22Rv1 (cell line): Measurements from ENCODE around the gene GSTP1.
"Not testable (repeated sequence)": the region's sequence is repeated elsewhere in the genome, so short reads cannot be mapped to it uniquely, and the experiment has no call there.

Experiments used
- H3K27ac ChIP-seq: fragments of 450-650 bp; 2 replicates; pipeline ENCODE4 v1.5.1; 2017
- ZFX ChIP-seq: fragments of 450-650 bp; IDR thresholded peaks from 2 replicates; pipeline ENCODE4 v1.6.1; 2017; ENCODE audit warnings: antibody characterized with exemption, borderline replicate concordance
- TF ChIP-seq, protein P1 (sequence below): fragments of 450-650 bp; IDR thresholded peaks from 2 replicates; pipeline ENCODE4 v1.5.1; 2017; ENCODE audit warnings: mild to moderate bottlenecking

Gene GSTP1

DNA sequence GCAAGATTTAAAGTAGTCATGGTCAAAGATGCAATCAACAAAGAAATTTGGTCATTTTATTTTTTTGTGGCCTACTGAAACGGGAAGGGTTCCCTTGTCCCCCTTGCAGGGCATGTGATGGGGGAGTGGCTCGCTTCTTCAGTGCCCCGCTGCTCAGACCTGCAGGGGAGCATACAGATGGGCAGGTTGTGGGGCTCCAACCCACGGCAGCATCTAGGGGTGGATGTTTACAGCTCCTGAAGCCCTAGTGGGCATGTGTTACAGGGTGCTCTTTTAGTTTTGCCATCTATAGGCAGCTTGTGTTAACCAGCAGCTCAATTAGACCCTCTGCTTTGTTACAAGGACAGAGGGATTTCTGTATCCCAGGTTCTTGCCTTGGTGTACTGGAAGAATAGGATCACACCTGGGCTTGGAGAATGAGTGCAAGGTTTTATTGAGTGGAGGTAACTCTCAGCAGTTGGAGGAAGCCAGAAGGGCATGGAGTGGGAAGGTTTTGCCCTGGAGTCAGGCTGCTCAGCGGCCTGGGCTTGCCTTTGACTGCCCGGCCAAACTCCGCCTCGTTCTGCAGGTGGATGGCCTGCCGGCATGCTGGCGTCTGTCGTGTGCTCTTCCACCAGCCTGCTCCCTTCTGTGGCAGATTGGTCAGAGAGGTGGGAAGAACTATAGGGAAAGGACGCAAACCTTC, 9.4 kb downstream of the GSTP1 start:
- no peak for TF ChIP-seq ZFX
- TF ChIP-seq, protein P1, sequence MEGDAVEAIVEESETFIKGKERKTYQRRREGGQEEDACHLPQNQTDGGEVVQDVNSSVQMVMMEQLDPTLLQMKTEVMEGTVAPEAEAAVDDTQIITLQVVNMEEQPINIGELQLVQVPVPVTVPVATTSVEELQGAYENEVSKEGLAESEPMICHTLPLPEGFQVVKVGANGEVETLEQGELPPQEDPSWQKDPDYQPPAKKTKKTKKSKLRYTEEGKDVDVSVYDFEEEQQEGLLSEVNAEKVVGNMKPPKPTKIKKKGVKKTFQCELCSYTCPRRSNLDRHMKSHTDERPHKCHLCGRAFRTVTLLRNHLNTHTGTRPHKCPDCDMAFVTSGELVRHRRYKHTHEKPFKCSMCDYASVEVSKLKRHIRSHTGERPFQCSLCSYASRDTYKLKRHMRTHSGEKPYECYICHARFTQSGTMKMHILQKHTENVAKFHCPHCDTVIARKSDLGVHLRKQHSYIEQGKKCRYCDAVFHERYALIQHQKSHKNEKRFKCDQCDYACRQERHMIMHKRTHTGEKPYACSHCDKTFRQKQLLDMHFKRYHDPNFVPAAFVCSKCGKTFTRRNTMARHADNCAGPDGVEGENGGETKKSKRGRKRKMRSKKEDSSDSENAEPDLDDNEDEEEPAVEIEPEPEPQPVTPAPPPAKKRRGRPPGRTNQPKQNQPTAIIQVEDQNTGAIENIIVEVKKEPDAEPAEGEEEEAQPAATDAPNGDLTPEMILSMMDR = no peak

DNA sequence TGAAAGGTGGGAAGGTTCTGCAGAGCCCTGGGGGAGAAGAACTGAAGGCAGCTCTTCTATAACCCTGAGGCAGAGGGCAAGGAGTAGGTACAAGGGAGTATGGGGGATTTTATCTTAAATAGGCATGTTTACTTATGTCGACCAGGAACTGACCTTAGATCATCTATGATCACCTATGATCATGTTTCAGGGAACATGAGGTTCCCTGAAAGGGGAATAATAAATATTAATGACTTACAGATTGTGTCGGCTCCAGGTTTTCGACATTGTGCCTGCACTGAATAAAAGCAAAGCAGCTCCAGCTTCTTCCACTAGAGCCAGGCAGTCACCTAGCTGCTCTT, 9.9 kb downstream of the GSTP1 start:
- TF ChIP-seq ZFX = no peak
- TF ChIP-seq, protein P1 = no peak
- H3K27ac ChIP-seq = no peak overlapping the region

More for the DNA sequence above, 9.4 kb downstream of the GSTP1 start:
- no peak overlapping the region for H3K27ac ChIP-seq

DNA sequence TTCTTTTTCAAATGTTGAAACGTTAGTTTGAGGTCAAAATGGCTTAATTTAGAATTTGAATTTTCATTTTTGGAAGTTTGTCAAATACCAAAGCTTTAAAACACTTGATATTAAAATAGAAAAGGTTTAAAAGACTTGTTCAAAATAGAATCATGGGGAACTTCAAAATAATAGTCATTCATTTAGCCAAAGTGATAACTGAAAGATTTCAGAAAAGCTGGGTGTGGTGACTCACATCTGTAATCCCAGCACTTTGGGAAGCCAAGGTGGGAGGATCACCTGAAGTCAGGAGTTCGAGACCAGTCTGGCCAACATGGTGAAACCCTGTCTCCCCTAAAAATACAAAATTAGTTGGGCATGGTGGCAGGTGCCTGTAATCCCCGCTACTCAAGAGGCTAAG, 10.9 kb downstream of the GSTP1 start:
- H3K27ac ChIP-seq = no peak overlapping the region
- TF ChIP-seq ZFX = no peak
- TF ChIP-seq, protein P1 = no peak

DNA sequence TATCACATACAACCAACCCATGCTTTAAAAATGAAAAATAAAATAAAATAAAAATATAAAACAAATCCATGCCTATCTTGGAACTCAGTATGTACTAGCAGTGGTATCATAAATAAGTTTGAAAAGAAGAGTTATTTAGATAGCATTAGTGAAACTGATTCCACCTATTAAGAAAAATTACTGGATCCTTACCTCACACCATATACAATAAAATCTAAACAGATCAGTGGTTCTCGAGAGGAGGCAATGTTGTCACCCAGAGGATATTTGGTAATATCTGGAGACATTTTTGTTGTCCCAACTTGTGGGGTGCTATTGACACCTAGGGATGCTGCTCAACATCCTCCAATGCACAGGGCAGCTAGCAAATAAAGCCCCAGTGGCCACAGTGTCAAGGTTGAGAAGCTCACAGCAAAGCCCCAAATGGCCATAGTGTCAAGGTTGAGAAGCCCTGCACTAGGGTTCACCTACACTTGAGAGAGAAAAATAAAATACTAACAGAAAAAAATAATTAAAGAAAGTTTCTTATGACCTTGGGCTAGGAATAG, 13.2 kb downstream of the GSTP1 start:
- H3K27ac ChIP-seq = no peak overlapping the region
- TF ChIP-seq, protein P1 = no peak
- no peak for TF ChIP-seq ZFX

DNA sequence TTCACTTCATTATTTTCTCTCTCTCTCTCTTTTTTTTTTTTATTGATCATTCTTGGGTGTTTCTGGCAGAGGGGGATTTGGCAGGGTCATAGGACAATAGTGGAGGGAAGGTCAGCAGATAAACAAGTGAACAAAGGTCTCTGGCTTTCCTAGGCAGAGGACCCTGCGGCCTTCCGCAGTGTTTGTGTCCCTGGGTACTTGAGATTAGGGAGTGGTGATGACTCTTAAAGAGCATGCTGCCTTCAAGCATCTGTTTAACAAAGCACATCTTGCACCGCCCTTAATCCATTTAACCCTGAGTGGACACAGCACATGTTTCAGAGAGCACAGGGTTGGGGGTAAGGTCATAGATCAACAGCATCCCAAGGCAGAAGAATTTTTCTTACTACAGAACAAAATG, 13.8 kb downstream of the GSTP1 start:
- not testable (repeated sequence) for H3K27ac ChIP-seq

DNA sequence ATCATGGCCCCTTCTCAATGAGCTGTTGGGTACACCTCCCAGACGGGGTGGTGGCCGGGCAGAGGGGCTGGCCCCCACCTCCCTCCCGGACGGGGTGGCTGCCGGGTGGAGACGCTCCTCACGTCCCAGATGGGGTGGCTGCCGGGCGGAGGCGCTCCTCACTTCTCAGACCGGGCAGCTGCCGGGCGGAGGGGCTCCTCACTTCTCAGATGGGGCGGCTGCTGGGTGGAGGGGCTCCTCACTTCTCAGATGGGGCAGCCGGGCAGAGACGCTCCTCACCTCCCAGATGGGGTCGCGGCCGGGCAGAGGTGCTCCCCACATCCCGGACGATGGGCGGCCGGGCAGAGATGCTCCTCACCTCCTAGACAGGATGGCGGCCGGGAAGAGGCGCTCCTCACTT, 14.4 kb downstream of the GSTP1 start:
- H3K27ac ChIP-seq = not testable (repeated sequence)

DNA sequence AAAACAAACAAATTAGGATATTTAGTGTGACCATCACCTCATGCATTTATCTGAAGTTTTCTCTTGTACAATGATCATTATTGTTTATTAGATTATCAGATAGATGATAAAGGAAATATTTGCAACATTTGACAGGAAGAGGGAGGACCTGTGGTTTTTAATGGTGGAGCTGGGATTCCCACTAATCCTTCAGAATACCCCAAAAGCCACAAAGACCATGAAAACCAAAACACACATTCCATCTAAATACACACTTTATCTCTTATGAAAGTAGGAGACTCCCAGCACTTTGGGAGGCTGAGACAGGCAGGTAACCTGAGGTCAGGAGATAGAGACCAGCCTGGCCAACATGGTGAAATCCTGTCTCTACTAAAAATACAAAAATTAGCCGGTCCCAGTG, 15.5 kb downstream of the GSTP1 start:
- TF ChIP-seq ZFX = no peak
- TF ChIP-seq, protein P1 = no peak
- H3K27ac ChIP-seq = no peak overlapping the region

DNA sequence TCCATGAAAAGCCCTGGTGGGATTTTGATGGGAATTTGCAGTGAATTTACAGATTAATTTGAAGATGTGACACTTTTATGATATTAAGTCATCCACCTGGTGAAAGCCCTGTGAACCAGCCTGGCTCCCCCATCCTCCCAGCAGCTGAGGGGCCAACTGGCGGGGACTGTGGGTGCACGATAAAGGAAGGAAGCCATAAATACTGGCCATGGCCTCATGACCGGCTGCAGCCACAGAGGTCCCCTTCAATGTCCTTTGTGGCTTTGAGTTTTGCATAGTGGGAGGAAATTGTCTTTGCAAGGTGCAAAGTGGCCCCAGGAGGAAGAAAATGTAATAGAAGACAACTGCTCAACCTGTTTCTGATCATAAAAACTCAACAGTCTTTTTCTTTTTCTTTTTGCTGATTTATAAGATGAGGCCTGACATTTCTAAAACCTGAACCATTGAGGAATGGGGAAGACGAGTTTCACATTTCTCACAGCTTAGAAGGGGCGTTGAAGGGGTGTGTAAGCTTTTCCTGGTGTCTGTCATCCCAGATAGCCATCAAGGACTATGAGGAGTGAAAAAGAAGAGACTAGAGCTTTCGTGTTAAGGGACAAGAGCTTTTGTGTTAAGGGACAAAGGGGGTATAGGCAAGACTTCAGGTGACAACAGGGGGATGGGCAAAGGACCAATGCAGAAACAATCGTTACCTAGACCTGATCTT, 16.9 kb downstream of the GSTP1 start:
- no peak overlapping the region for H3K27ac ChIP-seq
- TF ChIP-seq ZFX = no peak
- TF ChIP-seq, protein P1 = no peak
